CD1c-positive myeloid dendritic cell (primary cell): ENCODE data around the gene IGSF21.

ENCODE experiments used
- DNase-seq: peaks from one replicate; pipeline ENCODE4 v3.0.0-alpha.2; 2016; ENCODE audit errors: extremely low spot score

Gene IGSF21

DNA sequence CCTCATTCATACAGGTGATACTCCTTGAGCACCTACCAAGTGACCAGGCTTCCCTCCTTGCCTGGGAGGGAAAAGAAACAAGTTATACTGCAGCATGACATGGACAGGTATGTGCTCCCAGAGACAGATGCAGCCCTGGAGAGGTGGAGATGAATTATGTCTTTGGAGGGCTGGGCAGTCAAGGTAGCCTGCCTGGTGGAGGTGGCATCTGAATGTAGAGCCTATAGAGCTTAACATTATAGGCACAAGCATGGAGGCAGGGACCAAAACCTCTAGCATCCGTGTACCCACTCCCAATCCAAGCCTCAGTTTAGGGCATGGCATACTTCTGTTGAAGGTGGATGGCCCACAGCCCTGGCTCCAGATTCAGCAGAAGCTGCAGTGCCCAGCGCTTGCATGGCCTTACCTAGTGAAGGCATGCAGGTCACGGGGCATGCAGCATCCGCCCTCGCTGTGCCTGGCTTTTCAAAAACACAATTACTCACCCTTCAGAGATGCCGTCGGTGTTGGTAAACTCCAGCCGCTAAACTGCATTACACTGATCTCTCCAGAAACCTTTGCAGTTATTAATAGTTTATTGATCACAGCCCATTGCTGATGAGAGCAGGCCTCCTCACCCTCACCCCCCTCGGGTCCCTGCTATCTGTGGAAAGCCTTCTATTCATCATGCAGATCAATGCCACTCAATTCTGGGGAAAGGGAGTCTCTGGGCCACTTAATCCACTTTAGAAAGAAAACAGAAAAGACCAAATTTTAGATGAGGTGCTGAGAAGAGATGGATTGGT, 222.1 kb downstream of the IGSF21 start:
- DNase-seq, result no peak

DNA sequence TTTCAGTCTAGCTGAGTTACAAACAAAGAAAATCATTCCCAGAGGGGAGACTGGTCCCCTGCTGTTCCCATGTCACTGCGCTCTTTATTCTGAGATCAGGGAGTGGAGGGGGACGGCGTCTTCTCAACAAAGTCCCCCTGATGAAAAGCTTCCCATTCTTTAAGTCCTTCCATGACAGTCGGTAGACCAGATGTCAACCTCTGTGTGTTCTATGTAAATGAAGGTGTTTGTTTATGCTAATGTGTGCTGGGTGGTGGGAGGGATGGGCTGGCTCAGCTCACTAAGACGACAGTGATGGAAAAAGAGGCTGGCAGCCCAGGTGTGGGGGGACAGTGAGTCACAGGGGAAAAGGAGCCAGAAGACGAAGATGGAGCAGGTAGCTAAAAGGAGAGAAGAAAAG, 225.0 kb downstream of the IGSF21 start:
- DNase-seq, result no peak

- DNase-seq, result no peak
These were observed 225.6 kb downstream of the IGSF21 start for GRCh38 chr1:18333220-18333619.

DNA sequence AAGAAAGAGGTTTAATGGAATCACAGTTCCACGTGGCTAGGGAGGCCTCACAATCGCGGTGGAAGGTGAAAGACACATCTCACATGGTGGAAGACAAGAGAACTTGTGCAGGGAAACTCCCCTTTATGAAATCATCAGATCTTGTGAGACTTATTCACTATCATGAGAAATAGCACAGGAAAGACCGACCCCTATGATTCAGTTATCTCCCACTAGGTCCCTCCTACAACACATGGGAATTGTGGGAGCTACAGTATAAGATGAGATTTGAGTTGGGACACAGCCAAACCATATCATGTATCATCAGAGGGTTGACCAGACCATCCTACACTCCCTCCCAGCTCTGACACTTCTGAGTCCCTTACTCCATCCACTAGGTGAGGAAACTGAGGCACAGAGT, 229.2 kb downstream of the IGSF21 start:
- no peak for DNase-seq

GRCh38 chr1:18337757-18338156, 230.2 kb downstream of the IGSF21 start:
- DNase-seq, result no peak

DNA sequence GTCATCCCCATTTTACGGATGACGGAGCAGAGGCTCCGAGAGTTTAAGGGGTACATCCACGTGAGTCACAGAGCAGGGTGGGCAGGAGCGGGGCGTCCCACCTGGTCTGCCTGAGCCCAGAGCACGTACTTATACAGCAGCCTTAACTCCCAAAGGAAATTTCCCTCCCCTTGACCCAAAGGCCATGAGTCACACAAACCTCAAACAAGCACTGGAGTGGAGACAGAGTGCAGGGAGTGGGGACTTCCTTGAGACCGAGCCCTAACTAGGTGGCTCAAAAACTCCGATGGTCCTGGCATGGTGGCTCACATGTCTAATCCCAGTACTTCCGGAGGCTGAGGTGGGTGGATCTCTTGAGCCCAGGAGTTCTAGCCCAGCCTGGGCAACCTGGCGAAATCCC, 231.6 kb downstream of the IGSF21 start:
- DNase-seq, result no peak

DNA sequence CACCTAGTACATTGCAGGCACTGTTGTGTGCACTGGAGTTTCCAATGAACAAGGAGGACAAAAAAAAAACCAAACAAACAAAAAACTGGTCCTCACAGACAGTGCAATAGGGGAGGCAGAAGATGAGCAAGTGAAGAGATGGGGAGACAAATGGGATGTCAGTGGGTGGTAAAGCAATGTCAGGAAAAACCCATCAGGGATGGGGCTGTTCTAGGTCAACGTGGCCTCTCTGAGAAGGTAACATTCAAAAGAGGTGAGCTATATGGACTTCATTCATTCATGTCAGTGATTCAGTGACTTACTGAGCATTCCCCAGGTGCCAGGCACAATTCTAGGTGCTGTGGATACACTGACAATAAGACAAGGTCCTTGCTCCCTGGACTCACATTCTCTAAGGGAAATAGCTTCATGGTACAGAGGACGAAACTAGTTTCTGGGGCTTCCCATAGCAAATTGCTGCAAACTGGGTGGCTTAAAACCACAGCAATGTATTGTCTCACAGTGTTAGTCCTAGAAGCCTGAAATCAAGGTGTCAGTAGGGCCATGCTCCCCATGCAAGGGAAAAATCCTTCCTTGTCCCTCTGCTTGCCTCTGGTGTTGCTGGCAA, 232.7 kb downstream of the IGSF21 start:
- DNase-seq, result no peak

DNA sequence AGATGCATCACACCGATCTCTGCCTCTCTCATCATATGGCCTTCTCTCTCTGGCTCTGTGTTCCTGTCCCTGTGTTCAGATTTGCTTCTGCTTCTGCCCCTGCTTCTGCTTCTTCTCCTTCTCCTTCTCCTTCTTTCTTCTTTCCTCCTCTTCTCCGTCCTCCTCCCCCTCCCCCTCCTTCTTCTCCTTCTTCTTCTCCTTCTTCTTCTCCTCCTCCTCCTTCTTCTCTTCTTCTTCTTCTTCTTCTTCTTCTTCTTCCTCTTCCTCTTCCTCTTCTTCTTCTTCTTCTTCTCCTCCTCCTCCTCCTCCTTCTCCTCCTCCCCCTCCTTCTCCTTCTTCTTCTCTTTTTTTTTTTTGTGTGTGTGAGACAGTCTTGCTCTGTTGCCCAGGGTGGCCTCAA, 233.2 kb downstream of the IGSF21 start:
- DNase-seq, result no peak

DNA sequence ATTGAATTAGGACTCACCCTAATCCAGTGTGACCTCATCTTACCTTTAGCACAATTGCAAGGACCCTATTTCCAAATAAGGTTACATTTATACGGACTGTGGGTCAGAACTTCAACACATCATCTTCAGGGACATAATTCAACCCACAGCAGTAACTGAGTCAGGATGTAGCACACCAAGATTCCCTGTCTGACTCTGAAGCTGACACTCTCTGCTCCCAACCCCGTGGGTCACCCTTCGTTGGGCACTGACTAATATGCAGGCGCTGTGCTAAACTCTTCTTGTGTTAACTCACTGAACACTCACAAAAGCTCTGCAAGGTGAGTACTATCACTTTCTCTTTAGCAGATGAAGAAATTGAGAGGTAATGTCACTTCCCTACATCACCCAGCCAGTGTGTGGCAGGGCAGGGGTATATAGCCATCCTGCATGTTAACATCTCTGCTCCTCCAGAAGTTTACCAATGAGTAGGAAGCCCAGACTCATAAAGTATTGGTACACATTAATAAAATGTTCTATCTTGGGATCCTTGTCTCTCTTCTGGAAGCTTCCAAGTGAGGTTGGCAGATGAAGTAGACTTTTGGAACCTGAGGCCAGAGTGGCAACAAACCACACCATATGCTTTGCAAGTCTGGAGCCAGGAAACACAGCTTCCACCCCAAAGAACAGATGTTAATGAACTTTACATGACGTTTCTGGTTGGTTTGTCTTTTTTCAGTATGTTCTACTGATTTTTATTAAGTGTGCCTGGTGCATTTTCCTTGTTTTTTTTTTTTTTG, 233.9 kb downstream of the IGSF21 start:
- no peak for DNase-seq

DNA sequence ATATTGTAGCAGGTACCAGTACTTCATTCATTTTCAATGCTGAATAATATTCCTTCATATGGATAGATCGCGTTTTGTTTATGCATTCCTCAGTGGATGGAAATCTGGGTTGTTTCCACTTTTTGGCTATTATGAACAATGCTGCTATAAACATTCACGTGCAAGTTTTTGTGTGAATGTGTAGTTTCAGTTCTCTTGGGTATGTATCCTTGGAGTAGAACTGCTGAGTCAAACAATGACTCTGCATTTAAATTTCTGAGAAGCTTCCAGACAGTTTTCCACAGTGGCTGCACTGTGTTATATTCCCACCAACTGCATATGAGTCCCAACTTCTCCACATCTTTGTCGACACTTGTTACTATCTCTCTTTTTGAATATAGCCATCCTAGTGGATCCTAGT, 235.1 kb downstream of the IGSF21 start:
- no peak for DNase-seq

- no peak for DNase-seq
These were observed 236.0 kb downstream of the IGSF21 start for GRCh38 chr1:18343581-18343980.

GRCh38 chr1:18344755-18345154, 237.2 kb downstream of the IGSF21 start:
- DNase-seq, result no peak

DNA sequence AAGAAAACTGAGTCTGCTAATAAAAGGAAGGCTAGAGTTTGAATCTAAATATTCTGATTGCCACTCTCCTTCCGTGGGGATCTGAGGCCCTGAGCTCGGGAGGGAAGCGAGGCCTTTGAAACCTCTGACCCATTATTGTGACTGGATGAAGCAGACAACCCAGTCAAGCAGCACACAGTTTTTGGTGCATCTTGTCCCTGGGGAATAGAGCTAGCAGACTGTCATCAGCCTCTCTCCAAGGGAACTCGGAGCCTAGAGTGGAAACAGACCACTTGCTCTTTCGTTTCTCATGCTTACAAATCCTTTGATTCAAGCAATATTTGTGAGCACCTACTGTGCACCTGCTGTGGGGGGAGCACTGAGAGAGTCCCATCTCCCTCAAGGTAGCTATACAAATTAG, 240.0 kb downstream of the IGSF21 start:
- no peak for DNase-seq

GRCh38 chr1:18348354-18348753, 240.8 kb downstream of the IGSF21 start:
- DNase-seq, result no peak

GRCh38 chr1:18350747-18351146, 243.1 kb downstream of the IGSF21 start:
- no peak for DNase-seq

DNA sequence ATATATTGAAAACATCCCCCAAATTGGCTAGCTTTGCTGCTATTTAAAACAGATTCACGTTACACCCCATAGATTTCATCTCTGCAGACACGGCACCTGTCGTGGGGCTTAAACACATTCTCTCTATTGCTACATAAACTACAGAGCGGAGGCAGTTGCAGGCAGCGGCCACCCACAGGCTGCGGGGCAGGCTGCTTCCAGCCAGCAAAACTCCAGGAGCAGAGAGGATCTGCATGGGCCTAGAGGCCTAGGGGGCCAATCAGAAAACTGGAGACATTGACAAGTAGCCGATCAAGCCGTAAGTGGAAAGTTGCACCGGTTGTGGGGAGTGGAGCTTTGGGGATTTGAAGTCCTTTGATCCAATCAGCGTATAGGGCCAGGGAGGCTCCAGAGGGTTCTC, 244.1 kb downstream of the IGSF21 start:
- DNase-seq, result no peak

- no peak for DNase-seq
These were observed 245.2 kb downstream of the IGSF21 start for GRCh38 chr1:18352636-18353265.

- no peak for DNase-seq
These were observed 245.9 kb downstream of the IGSF21 start for GRCh38 chr1:18353528-18353927.

- DNase-seq, result no peak
These were observed 246.4 kb downstream of the IGSF21 start for GRCh38 chr1:18353992-18354391.

DNA sequence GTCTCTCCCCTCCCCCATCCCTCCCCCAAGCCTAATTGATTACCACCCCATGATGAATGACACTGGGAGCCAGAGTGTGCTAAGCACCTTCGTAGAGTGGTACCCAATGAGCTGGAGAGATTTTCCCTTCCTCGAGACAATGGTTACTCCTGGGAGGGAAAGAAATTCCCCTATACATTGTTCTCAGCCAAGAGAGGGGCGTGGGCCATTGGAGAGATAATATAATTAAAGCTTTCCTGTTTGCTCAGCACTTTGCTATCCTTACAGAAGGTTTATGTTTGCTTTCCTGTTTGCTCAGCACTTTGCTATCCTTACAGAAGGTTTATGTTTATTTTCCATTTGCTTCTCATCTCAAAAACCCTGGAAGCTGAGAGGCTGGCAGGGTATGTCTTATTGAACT, 247.0 kb downstream of the IGSF21 start:
- DNase-seq, result no peak

- no peak for DNase-seq
These were observed 250.1 kb downstream of the IGSF21 start for GRCh38 chr1:18357622-18358230.

DNA sequence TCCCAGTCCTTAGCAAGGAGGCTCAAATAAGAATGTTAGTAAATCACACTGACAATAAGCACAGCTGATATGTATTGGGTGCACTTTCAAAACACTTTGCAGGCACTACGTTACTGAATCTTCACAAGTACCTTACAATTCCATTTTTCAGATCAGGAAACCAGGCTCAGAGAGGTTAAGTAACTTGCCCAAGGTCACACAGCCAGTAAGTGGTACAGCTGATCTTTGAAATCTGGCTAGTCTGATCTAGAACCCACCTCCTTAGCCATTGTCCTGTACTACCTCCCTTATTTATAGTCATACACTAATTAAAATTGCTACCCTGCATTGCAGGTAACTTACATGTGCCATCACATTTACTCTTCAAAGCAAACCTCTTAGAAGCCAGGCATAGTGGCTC, 251.0 kb downstream of the IGSF21 start:
- no peak for DNase-seq
